HEK293 (cell line): ENCODE measurements around the gene MFGE8.

Experiments
- CTCF ChIP-seq: fragments of 450-650 bp; formaldehyde crosslinking; IDR thresholded peaks from 2 replicates; pipeline ENCODE4 v1.5.1; 2016; ENCODE audit warnings: missing biosample characterization, missing genetic modification characterization
- KLF16 ChIP-seq: fragments of 450-650 bp; formaldehyde crosslinking; IDR thresholded peaks from 2 replicates; pipeline ENCODE4 v1.5.1; 2017; ENCODE audit warnings: missing biosample characterization, missing genetic modification characterization
- MYNN ChIP-seq: fragments of 450-650 bp; formaldehyde crosslinking; IDR thresholded peaks from 2 replicates; pipeline ENCODE4 v1.5.1; 2016; ENCODE audit warnings: missing biosample characterization, missing genetic modification characterization, borderline replicate concordance
- ZBTB10 ChIP-seq: fragments of 450-650 bp; formaldehyde crosslinking; IDR thresholded peaks from 2 replicates; pipeline ENCODE4 v1.5.1; 2016; ENCODE audit warnings: missing biosample characterization, missing genetic modification characterization
- ZBTB7A ChIP-seq: fragments of 450-650 bp; formaldehyde crosslinking; IDR thresholded peaks from 2 replicates; pipeline ENCODE4 v1.5.1; 2016; ENCODE audit warnings: low read depth, missing biosample characterization, missing genetic modification characterization
- ZNF16 ChIP-seq: fragments of 450-650 bp; formaldehyde crosslinking; IDR thresholded peaks from 2 replicates; pipeline ENCODE4 v1.5.1; 2016; ENCODE audit warnings: low read depth, missing biosample characterization, missing genetic modification characterization
- ZNF184 ChIP-seq: fragments of 450-650 bp; IDR thresholded peaks from 2 replicates; pipeline ENCODE4 v1.5.1; 2018; ENCODE audit warnings: missing biosample characterization, mild to moderate bottlenecking, missing genetic modification characterization
- ZNF311 ChIP-seq: fragments of 450-650 bp; formaldehyde crosslinking; IDR thresholded peaks from 2 replicates; pipeline ENCODE4 v1.5.1; 2017; ENCODE audit warnings: missing biosample characterization, missing genetic modification characterization, borderline replicate concordance
- ZNF366 ChIP-seq: fragments of 450-650 bp; formaldehyde crosslinking; conservative IDR thresholded peaks from 2 replicates; pipeline ENCODE4 v1.5.1; 2016; ENCODE audit warnings: missing biosample characterization, missing genetic modification characterization
- ZNF433 ChIP-seq: fragments of 450-650 bp; formaldehyde crosslinking; IDR thresholded peaks from 2 replicates; pipeline ENCODE4 v1.5.1; 2016; ENCODE audit warnings: missing biosample characterization, missing genetic modification characterization, low read depth
- ZNF777 ChIP-seq: fragments of 450-650 bp; formaldehyde crosslinking; IDR thresholded peaks from 2 replicates; pipeline ENCODE4 v1.5.1; 2017; ENCODE audit warnings: missing biosample characterization, missing genetic modification characterization, borderline replicate concordance
- ZSCAN16 ChIP-seq: fragments of 450-650 bp; formaldehyde crosslinking; IDR thresholded peaks from 2 replicates; pipeline ENCODE4 v1.5.1; 2016; ENCODE audit warnings: missing biosample characterization, missing genetic modification characterization
- ZXDB ChIP-seq: fragments of 450-650 bp; formaldehyde crosslinking; IDR thresholded peaks from 2 replicates; pipeline ENCODE4 v1.5.1; 2016; ENCODE audit warnings: missing biosample characterization, missing genetic modification characterization

- TF ChIP-seq ZNF366 (tag by site-specific recombination) (no peak), CTCF (tag by site-specific recombination) (no peak), ZNF777 (tag by site-specific recombination) (no peak), KLF16 (tag by site-specific recombination) (no peak), ZBTB7A (tag by site-specific recombination) (no peak), ZNF16 (no peak), ZXDB (tag by site-specific recombination) (no peak), ZBTB10 (tag by site-specific recombination) (no peak), ZSCAN16 (tag by site-specific recombination) (no peak), MYNN (no peak), ZNF311 (no peak), ZNF184 (tag by site-specific recombination) (no peak), ZNF433 (tag by site-specific recombination) (no peak)
Observed at GRCh38 chr15:88872106-88872505, 41.1 kb downstream of the MFGE8 start.
